Lung (tissue), 12 donors: ENCODE measurements around the gene SEMA4B. TPM values are rescaled to one million over a fixed set of nuclear protein-coding genes. Genes with fewer than 3 reads are reported as not detected.

Experiments
- ATAC-seq: fragments of 200-7000 bp; cut with Tn5 transposase; one replicate; pipeline ENCODE4 v1.9.1; 2020; ENCODE audit warnings: moderate number of reproducible peaks; ENCODE audit not compliant: insufficient read depth, low FRiP score
- DNase-seq, 3 donors: peaks; one replicate each; pipeline ENCODE4 v3.0.0-alpha.2; 2013 to 2017
- H3K27ac ChIP-seq, 2 donors: one replicate each; pipeline ENCODE4 v1.5.1; 2013; ENCODE audit warnings: mild to moderate bottlenecking in 2 of 2, moderate library complexity in 2 of 2, control low read depth in 1 of 2, inconsistent platforms in 1 of 2, low read depth in 1 of 2, low read length in 1 of 2
- H3K27me3 ChIP-seq, 3 donors: one replicate each; pipeline ENCODE4 v1.5.1; 2013; ENCODE audit warnings: low read length in 2 of 3; ENCODE audit not compliant: control insufficient read depth in 3 of 3, insufficient read depth in 3 of 3
- H3K36me3 ChIP-seq, 4 donors: one replicate each; pipeline ENCODE4 v1.5.1; 2013; ENCODE audit warnings: low read length in 4 of 4, mild to moderate bottlenecking in 1 of 4, moderate library complexity in 1 of 4; ENCODE audit not compliant: control insufficient read depth in 4 of 4, insufficient read depth in 4 of 4
- H3K4me1 ChIP-seq, 5 donors: one replicate each; pipeline ENCODE4 v1.5.1; 2013; ENCODE audit warnings: low read length in 5 of 5, mild to moderate bottlenecking in 2 of 5, moderate library complexity in 1 of 5; ENCODE audit not compliant: control insufficient read depth in 5 of 5, insufficient read depth in 5 of 5
- H3K4me3 ChIP-seq: one replicate; pipeline ENCODE4 v1.5.1; 2013; ENCODE audit warnings: mild to moderate bottlenecking, control low read depth, moderate library complexity
- H3K9ac ChIP-seq, 2 donors: one replicate each; pipeline ENCODE4 v1.5.1; 2013; ENCODE audit warnings: low read length in 2 of 2, control low read depth in 1 of 2; ENCODE audit not compliant: insufficient read depth in 1 of 2
- H3K9me3 ChIP-seq, 4 donors: one replicate each; pipeline ENCODE4 v1.5.1; 2013; ENCODE audit warnings: low read length in 3 of 4, mild to moderate bottlenecking in 1 of 4, moderate library complexity in 1 of 4; ENCODE audit not compliant: control insufficient read depth in 4 of 4, insufficient read depth in 3 of 4
- WGBS, 2 donors: extraction: QIAGEN DNeasy Blood & Tissue Kit; methylation state at CpG; one replicate each; pipeline ENCODE4 v1.1.7; 2013; 5-methylcytosine and 5-hydroxymethylcytosine counted together
- polyA plus RNA-seq, 2 donors: library from polyadenylated mRNA; stranded (reverse); fragments of 200-250 nt; gene quantifications; one replicate each; pipeline ENCODE4 v1.2.1, GENCODE V29; 2013
- total RNA-seq, 2 donors: library from RNA; depleted of rRNA in 1 of 2; stranded (reverse); fragments of >200 nt in 1 of 2; gene quantifications; one replicate each; pipeline ENCODE4 v1.2.1, GENCODE V29; 2014 to 2021
- TF ChIP-seq, protein P1 (sequence below): IDR thresholded peaks from 2 replicates; pipeline ENCODE4 v1.5.1; 2012; ENCODE audit warnings: mild to moderate bottlenecking; ENCODE audit errors: control extremely low read depth, extremely low read depth
- donor health status: control.
- donor health status: control.
- donor health status: Bipolar disorder and iron deficiency.
- donor health status: healthy.
- donor health status: DM: yes; HTN: yes; CAD: no.

SEMA4B gene
- total and polyA plus RNA-seq, 4 donors = 24.0 to 87.5 (median 69.8) TPM

DNA sequence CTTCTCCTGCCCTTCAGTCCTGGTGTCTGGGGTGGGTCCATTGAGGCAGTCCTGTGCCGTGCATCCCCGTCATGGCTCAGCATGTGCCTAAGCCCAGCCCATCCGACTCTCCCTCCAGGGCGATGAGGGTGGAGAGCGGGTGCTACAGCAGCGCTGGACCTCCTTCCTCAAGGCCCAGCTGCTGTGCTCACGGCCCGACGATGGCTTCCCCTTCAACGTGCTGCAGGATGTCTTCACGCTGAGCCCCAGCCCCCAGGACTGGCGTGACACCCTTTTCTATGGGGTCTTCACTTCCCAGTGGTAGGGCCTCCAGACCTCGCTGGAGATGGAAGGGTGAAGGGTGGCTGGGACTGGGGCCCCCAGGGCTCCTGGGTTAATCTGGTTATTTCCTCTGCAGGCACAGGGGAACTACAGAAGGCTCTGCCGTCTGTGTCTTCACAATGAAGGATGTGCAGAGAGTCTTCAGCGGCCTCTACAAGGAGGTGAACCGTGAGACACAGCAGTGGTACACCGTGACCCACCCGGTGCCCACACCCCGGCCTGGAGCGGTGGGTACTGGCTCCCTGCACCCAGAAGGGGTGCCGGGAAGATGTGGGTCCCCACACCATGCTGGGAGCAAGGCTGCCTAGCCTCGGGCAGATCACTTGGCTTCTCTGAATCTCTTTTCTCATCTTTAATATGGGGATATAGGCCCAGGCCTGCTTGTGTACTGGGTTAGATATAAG, 22.5 kb downstream of the SEMA4B start:
- Histone ChIP-seq H3K9ac (no peak overlapping the region), H3K4me1 (peaks cover 0 to 9% (median 0%) of the 10 kb centered on the region in 5 donors), H3K27ac (no peak overlapping the region), H3K27me3 (no peaks in the 10 kb centered on the region), H3K36me3 (peaks cover 0 to 35% (median 15%) of the 10 kb centered on the region in 4 donors), H3K4me3 (no peak overlapping the region), H3K9me3 (no peaks in the 10 kb centered on the region)
- WGBS, 2 donors = 90 to 96% methylated on average over 22 of the region's 22 CpGs
- ATAC-seq (no peak), DNase-seq (no peak)
- TF ChIP-seq, protein P1, sequence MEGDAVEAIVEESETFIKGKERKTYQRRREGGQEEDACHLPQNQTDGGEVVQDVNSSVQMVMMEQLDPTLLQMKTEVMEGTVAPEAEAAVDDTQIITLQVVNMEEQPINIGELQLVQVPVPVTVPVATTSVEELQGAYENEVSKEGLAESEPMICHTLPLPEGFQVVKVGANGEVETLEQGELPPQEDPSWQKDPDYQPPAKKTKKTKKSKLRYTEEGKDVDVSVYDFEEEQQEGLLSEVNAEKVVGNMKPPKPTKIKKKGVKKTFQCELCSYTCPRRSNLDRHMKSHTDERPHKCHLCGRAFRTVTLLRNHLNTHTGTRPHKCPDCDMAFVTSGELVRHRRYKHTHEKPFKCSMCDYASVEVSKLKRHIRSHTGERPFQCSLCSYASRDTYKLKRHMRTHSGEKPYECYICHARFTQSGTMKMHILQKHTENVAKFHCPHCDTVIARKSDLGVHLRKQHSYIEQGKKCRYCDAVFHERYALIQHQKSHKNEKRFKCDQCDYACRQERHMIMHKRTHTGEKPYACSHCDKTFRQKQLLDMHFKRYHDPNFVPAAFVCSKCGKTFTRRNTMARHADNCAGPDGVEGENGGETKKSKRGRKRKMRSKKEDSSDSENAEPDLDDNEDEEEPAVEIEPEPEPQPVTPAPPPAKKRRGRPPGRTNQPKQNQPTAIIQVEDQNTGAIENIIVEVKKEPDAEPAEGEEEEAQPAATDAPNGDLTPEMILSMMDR = no peak

DNA sequence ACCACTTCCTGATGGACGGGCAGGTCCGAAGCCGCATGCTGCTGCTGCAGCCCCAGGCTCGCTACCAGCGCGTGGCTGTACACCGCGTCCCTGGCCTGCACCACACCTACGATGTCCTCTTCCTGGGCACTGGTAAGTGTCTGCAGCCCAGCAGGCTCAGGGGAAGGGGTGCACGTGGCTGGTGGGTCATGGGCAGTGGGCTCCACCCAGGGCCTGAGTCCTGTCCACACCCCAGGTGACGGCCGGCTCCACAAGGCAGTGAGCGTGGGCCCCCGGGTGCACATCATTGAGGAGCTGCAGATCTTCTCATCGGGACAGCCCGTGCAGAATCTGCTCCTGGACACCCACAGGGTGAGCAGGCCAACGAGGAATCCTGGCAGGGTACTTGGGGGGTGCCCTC, 23.9 kb downstream of the SEMA4B start:
- DNase-seq = no peak
- Histone ChIP-seq H3K4me1 (peaks cover 0 to 9% (median 0%) of the 10 kb centered on the region in 5 donors), H3K27me3 (no peaks in the 10 kb centered on the region), H3K27ac (no peak overlapping the region), H3K4me3 (no peak overlapping the region), H3K9ac (no peak overlapping the region), H3K9me3 (no peaks in the 10 kb centered on the region), H3K36me3 (peaks cover 4 to 44% (median 15%) of the 10 kb centered on the region in 4 donors)
- TF ChIP-seq, protein P1 = no peak
- WGBS, 2 donors = 91 to 93% methylated on average over 17 of the region's 17 CpGs
- no peak for ATAC-seq

DNA sequence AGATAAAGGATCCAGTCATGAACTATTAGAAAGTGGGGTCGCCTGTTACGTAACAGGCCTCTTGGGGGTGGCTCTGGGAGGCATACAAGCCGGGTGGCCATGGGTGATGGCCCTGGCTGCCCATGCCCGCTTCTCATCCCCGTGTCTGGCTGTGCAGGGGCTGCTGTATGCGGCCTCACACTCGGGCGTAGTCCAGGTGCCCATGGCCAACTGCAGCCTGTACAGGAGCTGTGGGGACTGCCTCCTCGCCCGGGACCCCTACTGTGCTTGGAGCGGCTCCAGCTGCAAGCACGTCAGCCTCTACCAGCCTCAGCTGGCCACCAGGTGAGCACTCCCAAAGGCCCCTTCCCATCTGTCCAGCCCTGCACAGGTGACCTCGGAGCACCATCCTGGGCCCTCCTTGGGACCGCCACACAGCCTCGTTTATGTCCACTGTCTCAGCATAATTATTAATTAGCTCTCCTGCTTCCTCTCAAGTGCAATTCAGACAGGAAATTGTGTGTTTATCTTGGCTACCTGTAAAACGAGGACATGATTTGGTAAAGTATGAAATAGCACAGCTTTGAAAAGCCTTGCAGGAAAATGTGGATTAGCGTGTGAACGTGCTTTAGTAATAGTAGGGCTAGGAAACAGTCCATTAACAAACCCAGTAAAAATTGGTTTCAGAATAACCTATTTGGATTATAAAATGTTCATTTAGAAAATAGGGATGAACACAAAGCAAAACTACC, 24.5 kb downstream of the SEMA4B start:
- Histone ChIP-seq H3K9me3 (no peaks in the 10 kb centered on the region), H3K4me3 (no peak overlapping the region), H3K27ac (no peak overlapping the region), H3K36me3 (peaks cover 6 to 50% (median 17%) of the 10 kb centered on the region in 4 donors), H3K4me1 (peaks cover 0 to 9% (median 0%) of the 10 kb centered on the region in 5 donors), H3K27me3 (no peaks in the 10 kb centered on the region), H3K9ac (no peak overlapping the region)
- TF ChIP-seq, protein P1 = no peak
- no peak for ATAC-seq
- no peak for DNase-seq
- 77 to 83% methylated on average over 18 of the region's 18 CpGs for WGBS, 2 donors
